Transverse colon (tissue), 3 donors: ENCODE measurements around the gene MAGI2.

Experiments used
- CTCF ChIP-seq, 5 experiments: fragments of 200-600 bp in 3 of 5; fragments of 450-650 bp in 2 of 5; sonication (generic) in 3 of 5; IDR thresholded peaks; 1 replicate in 2 of 5; 2 replicates in 3 of 5; pipeline ENCODE4 v1.5.1; 2016 to 2017; ENCODE audit warnings: antibody characterized with exemption in 5 of 5, inconsistent platforms in 3 of 5, mild to moderate bottlenecking in 2 of 5, moderate library complexity in 1 of 5
- EP300 ChIP-seq: sonication (generic); formaldehyde crosslinking; IDR thresholded peaks from one replicate; pipeline ENCODE4 v1.6.1; 2017; ENCODE audit warnings: antibody characterized with exemption, low read depth

- no peak for TF ChIP-seq EP300
- TF ChIP-seq CTCF (IDR thresholded peaks at IDR 0.05): no peak
Measured at GRCh38 chr7:78346827-78347226, 1106.6 kb downstream of the MAGI2 start.
